PC-3 (cell line): Measurements from ENCODE around the gene NEU3. TPM values are rescaled to one million over a fixed set of nuclear protein-coding genes. Genes with fewer than 3 reads are reported as not detected.

ENCODE experiments used
- ATAC-seq: fragments of 200-7000 bp; cut with Tn5 transposase; 2 replicates; pipeline ENCODE4 v1.9.1; 2020; ENCODE audit warnings: mild to moderate bottlenecking, moderate library complexity
- BruUV-seq: library from RNA; stranded (reverse); fragments of 400-500 nt; replicated peaks from 2 replicates; lab custom pipeline; 2021; lab: Mats Ljungman, UMichigan
- CTCF ChIA-PET: fragments of 300-600 bp; sonication (Branson Sonifier 250); formaldehyde crosslinking; loops from one replicate; lab custom pipeline; 2022; ENCODE audit warnings: antibody characterized with exemption; lab: Charles Lee
- POLR2A ChIA-PET: fragments of 300-600 bp; sonication (Branson Sonifier 250); formaldehyde crosslinking; loops from one replicate; lab custom pipeline; 2022; ENCODE audit warnings: antibody characterized with exemption; ENCODE audit not compliant: unreplicated experiment; lab: Charles Lee
- DNase-seq: peaks from one replicate; pipeline ENCODE4 v3.0.0-alpha.2; 2015
- H2AFZ ChIP-seq: fragments of 300-600 bp; sonication (generic); 2 replicates; pipeline ENCODE4 v1.6.0; 2016; ENCODE audit warnings: antibody characterized with exemption, low read length
- H3F3A ChIP-seq: fragments of 300-600 bp; sonication (generic); one replicate; pipeline ENCODE4 v1.6.0; 2017; ENCODE audit warnings: antibody characterized with exemption, low read length, control low read depth, mild to moderate bottlenecking; ENCODE audit not compliant: unreplicated experiment
- H3K27ac ChIP-seq: fragments of 300-600 bp; sonication (generic); 2 replicates; pipeline ENCODE4 v1.5.1; 2016; ENCODE audit warnings: mild to moderate bottlenecking, low read length
- H3K27me3 ChIP-seq: fragments of 300-600 bp; sonication (generic); 2 replicates; pipeline ENCODE4 v1.6.1; 2016; ENCODE audit warnings: low read length, mixed read lengths
- H3K36me3 ChIP-seq: fragments of 300-600 bp; sonication (generic); 2 replicates; pipeline ENCODE4 v1.6.1; 2016; ENCODE audit warnings: low read depth, mixed run types, low read length, mixed read lengths
- H3K4me1 ChIP-seq: fragments of 300-600 bp; sonication (generic); 2 replicates; pipeline ENCODE4 v1.5.1; 2016; ENCODE audit warnings: low read length; ENCODE audit not compliant: insufficient read depth
- H3K4me2 ChIP-seq: fragments of 300-600 bp; sonication (generic); 2 replicates; pipeline ENCODE4 v1.6.0; 2016; ENCODE audit warnings: low read length
- H3K4me3 ChIP-seq: fragments of 300-600 bp; sonication (generic); 2 replicates; pipeline ENCODE4 v1.5.1; 2016; ENCODE audit warnings: mild to moderate bottlenecking, low read length, mixed read lengths
- H3K79me2 ChIP-seq: fragments of 300-600 bp; sonication (generic); 2 replicates; pipeline ENCODE4 v1.6.1; 2017; ENCODE audit warnings: low read length, mixed read lengths
- H3K9ac ChIP-seq: fragments of 300-600 bp; sonication (generic); 2 replicates; pipeline ENCODE4 v1.6.0; 2016; ENCODE audit warnings: mild to moderate bottlenecking, low read length
- H3K9me2 ChIP-seq: fragments of 300-600 bp; sonication (generic); replicated peaks from 2 replicates; pipeline ENCODE4 v1.6.1; 2016; ENCODE audit warnings: mixed run types, low read length, mixed read lengths
- H3K9me3 ChIP-seq: fragments of 300-600 bp; sonication (generic); 2 replicates; pipeline ENCODE4 v1.6.1; 2016; ENCODE audit warnings: low read length, mixed read lengths
- H4K20me1 ChIP-seq: fragments of 300-600 bp; sonication (generic); 2 replicates; pipeline ENCODE4 v1.6.1; 2016; ENCODE audit warnings: low read length, mixed read lengths
- CTCF ChIP-seq: fragments of 300-600 bp; sonication (generic); conservative IDR thresholded peaks from 2 replicates; pipeline ENCODE4 v1.5.1; 2017; ENCODE audit warnings: antibody characterized with exemption, low read depth, mild to moderate bottlenecking, low read length
- EZH2 ChIP-seq: fragments of 300-600 bp; sonication (generic); IDR thresholded peaks from one replicate; pipeline ENCODE4 v1.6.1; 2017; ENCODE audit warnings: antibody characterized with exemption, mild to moderate bottlenecking, low read length; ENCODE audit not compliant: unreplicated experiment
- EZH2phosphoT487 ChIP-seq: fragments of 300-600 bp; sonication (generic); IDR thresholded peaks from 2 replicates; pipeline ENCODE4 v1.6.1; 2018; ENCODE audit warnings: mild to moderate bottlenecking, antibody characterized with exemption, low read length, borderline replicate concordance
- intact Hi-C: fragments of 100-400 bp; cut with micrococcal nuclease; formaldehyde crosslinking; loops from 2 replicates; pipeline ENCODE4 v1.9.0; 2023
- total RNA-seq: library from RNA; depleted of rRNA; stranded (reverse); fragments of >200 nt; gene quantifications from 2 replicates; pipeline ENCODE4 v1.2.3, GENCODE V29; 2014

The NEU3 gene
- total RNA-seq, 1 experiment from 2014 or later = 15.7 TPM

- Histone ChIP-seq H3K79me2 (no peaks in the 10 kb centered on the region), H3K9me2 (no peaks in the 10 kb centered on the region), H3K27ac (no peak overlapping the region), H3K9ac (no peak overlapping the region), H3K4me3 (no peak overlapping the region), H3K4me1 (no peaks in the 10 kb centered on the region), H3K36me3 (peaks cover 22% of the 10 kb centered on the region), H2AFZ (no peak overlapping the region), H3K27me3 (no peaks in the 10 kb centered on the region), H3F3A (no peaks in the 10 kb centered on the region), H3K9me3 (no peaks in the 10 kb centered on the region), H4K20me1 (no peaks in the 10 kb centered on the region), H3K4me2 (no peak overlapping the region)
- ChIA-PET POLR2A (no interaction called here), CTCF (no interaction called here)
- TF ChIP-seq CTCF (no peak), EZH2 (no peak)
- DNase-seq = no peak
- no TSS peak for BruUV-seq
- no peak for ATAC-seq
- intact Hi-C loops = no loop called here
Measured at GRCh38 chr11:75011357-75011756, 22.6 kb downstream of the NEU3 start.

GRCh38 chr11:75011872-75012271 is 23.1 kb downstream of the NEU3 start:
- H3F3A ChIP-seq = no peaks in the 10 kb centered on the region
- ChIA-PET CTCF (no interaction called here), POLR2A (no interaction called here)
- H3K9me2 ChIP-seq = no peaks in the 10 kb centered on the region
- H3K4me1 ChIP-seq = no peaks in the 10 kb centered on the region
- DNase-seq (no peak), ATAC-seq (no peak)
- H3K36me3 ChIP-seq = peaks cover 17% of the 10 kb centered on the region
- TF ChIP-seq CTCF (no peak), EZH2phosphoT487 (no peak), EZH2 (no peak)
- no TSS peak for BruUV-seq
- H3K27me3 ChIP-seq = no peaks in the 10 kb centered on the region
- H3K9me3 ChIP-seq = no peaks in the 10 kb centered on the region
- H3K9ac ChIP-seq = no peak overlapping the region
- H3K4me2 ChIP-seq = no peak overlapping the region
- no peak overlapping the region for H2AFZ ChIP-seq
- no peak overlapping the region for H3K27ac ChIP-seq
- intact Hi-C loops = no loop called here
- H3K79me2 ChIP-seq = no peaks in the 10 kb centered on the region
- H4K20me1 ChIP-seq = no peaks in the 10 kb centered on the region
- H3K4me3 ChIP-seq = no peak overlapping the region

GRCh38 chr11:75013051-75013450 is 24.3 kb downstream of the NEU3 start:
- intact Hi-C loops = no loop called here
- Histone ChIP-seq H3K4me3 (no peak overlapping the region), H3K4me1 (no peaks in the 10 kb centered on the region), H3K27ac (no peak overlapping the region), H3K4me2 (no peak overlapping the region), H3K9me2 (no peaks in the 10 kb centered on the region), H3K79me2 (no peaks in the 10 kb centered on the region), H3K27me3 (no peaks in the 10 kb centered on the region), H4K20me1 (no peaks in the 10 kb centered on the region), H3K36me3 (peaks cover 11% of the 10 kb centered on the region; the same call in 1 of the 2 replicates), H3K9me3 (no peaks in the 10 kb centered on the region), H2AFZ (no peak overlapping the region), H3F3A (no peaks in the 10 kb centered on the region), H3K9ac (no peak overlapping the region)
- TF ChIP-seq EZH2 (no peak), EZH2phosphoT487 (no peak)
- POLR2A ChIA-PET = no interaction called here
- no TSS peak for BruUV-seq
- DNase-seq (peak; percentile 29), ATAC-seq (peak; percentile 42; the same call in 1 of the 2 replicates)
- CTCF ChIA-PET = no interaction called here
